HG02642 (cell line): ENCODE results near the gene RRP1B.

ENCODE experiments used
- ATAC-seq: cut with Tn5 transposase; IDR thresholded peaks from one replicate; pipeline ENCODE4 v1.9.1; 2021; ENCODE audit warnings: mild to moderate bottlenecking; ENCODE audit not compliant: unreplicated experiment, poor library complexity

RRP1B gene

DNA sequence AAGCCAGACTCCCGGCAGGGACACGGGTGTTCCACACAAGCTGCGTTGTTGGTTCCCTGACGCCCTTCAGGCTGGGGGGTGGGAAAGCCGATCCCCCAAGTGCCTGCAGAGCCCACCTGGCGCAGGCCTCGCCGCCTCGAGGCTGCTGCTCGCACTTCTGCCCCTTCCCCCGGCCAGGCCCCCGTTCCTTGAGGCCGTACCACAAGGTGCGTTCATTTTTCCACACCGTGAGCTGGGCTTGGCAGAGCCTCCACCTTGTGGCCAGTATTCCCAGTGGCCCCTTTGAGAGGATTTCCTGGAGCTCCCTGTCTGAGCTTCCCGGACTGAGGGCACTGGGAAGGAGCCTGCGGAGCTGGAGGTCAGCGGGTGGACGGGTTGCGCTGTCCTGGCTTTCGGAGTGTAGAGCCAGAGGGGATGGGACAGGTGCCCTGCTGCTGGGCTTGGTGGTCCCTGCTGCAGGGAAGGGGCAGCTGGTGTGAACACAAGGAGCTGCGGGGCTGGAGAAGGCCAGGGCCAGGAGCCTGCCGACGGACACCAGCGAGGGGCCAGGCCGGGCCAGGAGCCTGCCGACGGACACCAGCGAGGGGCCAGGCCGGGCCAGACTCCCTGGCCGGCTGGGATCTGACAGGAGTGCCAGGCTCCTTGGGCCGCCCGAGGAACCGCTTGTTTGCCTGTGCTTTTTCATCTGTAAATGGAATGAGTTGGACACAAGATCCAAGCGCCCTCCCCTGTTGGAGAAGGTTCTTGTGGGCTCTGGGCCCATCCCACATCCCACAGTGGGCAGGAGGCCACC lies 78.0 kb downstream of the RRP1B start:
- ATAC-seq: no peak

GRCh38 chr21:43739621-43740435 lies 80.5 kb downstream of the RRP1B start:
- no peak for ATAC-seq

GRCh38 chr21:43740497-43741156 lies 81.3 kb downstream of the RRP1B start:
- ATAC-seq: no peak

- ATAC-seq: no peak
Observed at GRCh38 chr21:43741423-43742096, 82.2 kb downstream of the RRP1B start.

- no peak for ATAC-seq
Observed at GRCh38 chr21:43743947-43744346, 84.6 kb downstream of the RRP1B start.

- no peak for ATAC-seq
Observed at GRCh38 chr21:43744725-43745124, 85.4 kb downstream of the RRP1B start.
